ENCODE measurements around the gene KCNJ5. TPM values are rescaled to one million over a fixed set of nuclear protein-coding genes. Genes with fewer than 3 reads are reported as not detected.

Gene KCNJ5
- total RNA-seq, 2 experiments from 2014 or later: not detected

DNA sequence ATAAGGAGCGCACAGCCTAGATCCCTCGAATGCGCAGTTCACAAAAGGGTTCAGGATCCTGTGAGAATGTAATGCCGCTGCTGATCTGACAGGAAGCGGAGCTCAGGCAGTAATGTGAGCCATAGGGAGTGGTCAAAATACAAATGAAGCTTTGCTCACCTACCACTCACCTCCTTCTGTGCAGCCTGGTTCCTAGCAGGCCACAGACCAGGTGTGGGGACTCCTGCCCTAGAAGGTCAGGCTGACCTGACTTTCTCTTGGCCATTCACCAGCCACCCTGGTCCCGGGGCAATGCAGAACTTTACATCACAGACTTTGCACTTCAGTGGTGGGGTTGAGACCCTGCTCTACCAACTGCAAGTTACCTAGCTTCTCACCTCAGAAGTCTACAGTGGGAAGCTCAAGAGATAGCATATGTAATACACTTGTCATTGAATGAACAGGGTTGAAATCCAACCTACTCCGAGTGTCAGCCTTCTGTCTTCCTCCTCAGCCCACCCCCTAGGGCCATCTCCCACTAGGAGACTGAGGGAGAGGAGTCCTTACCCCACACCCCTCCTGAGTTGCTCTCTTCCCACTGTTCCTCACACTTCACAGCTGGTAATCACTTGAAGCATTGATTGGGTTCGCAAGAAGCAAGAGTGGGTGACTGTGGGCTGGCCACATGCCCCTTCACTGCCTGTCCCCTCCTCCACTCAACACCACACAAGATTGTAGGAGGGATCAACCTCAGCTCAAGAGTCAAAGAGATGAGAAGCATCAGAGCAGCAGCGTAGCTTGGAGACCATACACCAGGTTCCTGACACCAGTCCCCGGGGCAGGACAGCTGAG lies 22.1 kb upstream of the KCNJ5 start:
- peak; percentile 61 for DNase-seq
- intact Hi-C loops (cut with micrococcal nuclease): loop anchor here (10.0 kb wide), 1 partner anchor 834 kb away; no protein-coding TSS in a partner anchor
- Mint-ChIP-seq H3K4me1 (ENCODE audit: low read depth) (no peaks in the 10 kb centered on the region), H3K27me3 (peaks cover 2% of the 10 kb centered on the region), H3K4me3 (no peak overlapping the region), H3K9me3 (no peaks in the 10 kb centered on the region), H3K36me3 (ENCODE audit: low read depth) (no peaks in the 10 kb centered on the region), H3K27ac (no peak overlapping the region)
- CTCF ChIA-PET: interaction anchor here (0.7 to 1.4 kb wide), 5 partner anchors 16 to 830 kb away, joined by 3 to 8 read pairs (median 5); no protein-coding TSS in a partner anchor
- peak; percentile 68 for ATAC-seq
- TF ChIP-seq, protein P1, sequence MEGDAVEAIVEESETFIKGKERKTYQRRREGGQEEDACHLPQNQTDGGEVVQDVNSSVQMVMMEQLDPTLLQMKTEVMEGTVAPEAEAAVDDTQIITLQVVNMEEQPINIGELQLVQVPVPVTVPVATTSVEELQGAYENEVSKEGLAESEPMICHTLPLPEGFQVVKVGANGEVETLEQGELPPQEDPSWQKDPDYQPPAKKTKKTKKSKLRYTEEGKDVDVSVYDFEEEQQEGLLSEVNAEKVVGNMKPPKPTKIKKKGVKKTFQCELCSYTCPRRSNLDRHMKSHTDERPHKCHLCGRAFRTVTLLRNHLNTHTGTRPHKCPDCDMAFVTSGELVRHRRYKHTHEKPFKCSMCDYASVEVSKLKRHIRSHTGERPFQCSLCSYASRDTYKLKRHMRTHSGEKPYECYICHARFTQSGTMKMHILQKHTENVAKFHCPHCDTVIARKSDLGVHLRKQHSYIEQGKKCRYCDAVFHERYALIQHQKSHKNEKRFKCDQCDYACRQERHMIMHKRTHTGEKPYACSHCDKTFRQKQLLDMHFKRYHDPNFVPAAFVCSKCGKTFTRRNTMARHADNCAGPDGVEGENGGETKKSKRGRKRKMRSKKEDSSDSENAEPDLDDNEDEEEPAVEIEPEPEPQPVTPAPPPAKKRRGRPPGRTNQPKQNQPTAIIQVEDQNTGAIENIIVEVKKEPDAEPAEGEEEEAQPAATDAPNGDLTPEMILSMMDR (IDR thresholded peaks at IDR 0.05): no peak
- POLR2A ChIA-PET: interaction anchor here (1.1 kb wide), 1 partner anchor 37 kb away, joined by 3 read pairs; no protein-coding TSS in a partner anchor

DNA sequence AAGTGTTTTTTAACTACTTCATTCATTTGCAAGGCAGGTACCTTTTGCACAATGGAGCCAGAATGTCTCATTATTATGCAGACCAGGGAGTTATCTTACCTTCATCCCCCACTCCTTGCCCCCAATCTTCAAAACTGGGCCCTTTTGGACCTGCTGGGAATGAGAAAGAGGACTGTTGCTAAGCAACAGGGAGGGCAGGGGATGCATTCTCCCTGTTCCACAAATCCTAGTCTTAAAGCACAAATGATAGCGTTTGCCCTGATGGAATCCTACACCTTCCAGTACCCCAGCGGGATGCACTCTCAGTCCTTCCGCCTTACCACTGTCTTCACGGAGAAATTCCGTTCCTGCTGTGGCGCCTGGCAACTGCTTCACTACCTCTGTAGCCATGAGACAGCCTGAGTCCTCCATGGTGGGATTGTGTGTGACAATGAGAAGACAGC lies 20.0 kb upstream of the KCNJ5 start:
- TF ChIP-seq, protein P1 (IDR thresholded peaks at IDR 0.05): no peak
- H3K27me3 Mint-ChIP-seq: peaks cover 2% of the 10 kb centered on the region
- intact Hi-C loops (cut with micrococcal nuclease): no loop called here
- no peak overlapping the region for H3K4me3 Mint-ChIP-seq
- ChIA-PET CTCF (no interaction called here), POLR2A (no interaction called here)
- no peak for ATAC-seq
- no peaks in the 10 kb centered on the region for H3K9me3 Mint-ChIP-seq
- no peaks in the 10 kb centered on the region for H3K4me1 Mint-ChIP-seq (ENCODE audit: low read depth)
- no peak overlapping the region for H3K27ac Mint-ChIP-seq
- DNase-seq: no peak
- no peaks in the 10 kb centered on the region for H3K36me3 Mint-ChIP-seq (ENCODE audit: low read depth)

DNA sequence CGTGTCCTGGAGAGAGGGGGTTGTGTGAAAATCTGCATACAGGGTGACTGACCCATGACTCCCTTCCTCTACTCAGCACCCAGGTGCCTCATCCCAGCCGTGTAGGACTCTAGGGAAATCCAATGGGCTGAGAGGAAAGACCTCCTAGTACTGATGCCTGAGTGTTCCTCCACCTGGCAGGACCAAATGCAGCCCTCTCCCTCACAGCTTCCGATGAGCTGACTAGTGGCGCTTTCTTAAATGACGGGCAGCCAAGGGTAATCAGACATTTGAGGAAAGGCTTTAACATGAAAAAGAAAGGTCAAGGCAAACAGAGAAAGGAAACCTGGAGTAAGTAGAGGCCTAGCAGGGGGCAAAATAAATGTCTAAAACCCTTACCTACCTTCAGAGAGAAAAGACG lies 19.1 kb upstream of the KCNJ5 start:
- Mint-ChIP-seq H3K27ac (no peak overlapping the region), H3K36me3 (ENCODE audit: low read depth) (no peaks in the 10 kb centered on the region), H3K4me3 (no peak overlapping the region), H3K9me3 (no peaks in the 10 kb centered on the region), H3K27me3 (peaks cover 2% of the 10 kb centered on the region), H3K4me1 (ENCODE audit: low read depth) (no peaks in the 10 kb centered on the region)
- no peak for DNase-seq
- TF ChIP-seq, protein P1 (IDR thresholded peaks at IDR 0.05): no peak
- intact Hi-C loops (cut with micrococcal nuclease): no loop called here
- POLR2A ChIA-PET: interaction anchor here (0.6 kb wide), 1 partner anchor 18 kb away, joined by 3 read pairs; no protein-coding TSS in a partner anchor
- CTCF ChIA-PET: no interaction called here
- ATAC-seq: no peak

DNA sequence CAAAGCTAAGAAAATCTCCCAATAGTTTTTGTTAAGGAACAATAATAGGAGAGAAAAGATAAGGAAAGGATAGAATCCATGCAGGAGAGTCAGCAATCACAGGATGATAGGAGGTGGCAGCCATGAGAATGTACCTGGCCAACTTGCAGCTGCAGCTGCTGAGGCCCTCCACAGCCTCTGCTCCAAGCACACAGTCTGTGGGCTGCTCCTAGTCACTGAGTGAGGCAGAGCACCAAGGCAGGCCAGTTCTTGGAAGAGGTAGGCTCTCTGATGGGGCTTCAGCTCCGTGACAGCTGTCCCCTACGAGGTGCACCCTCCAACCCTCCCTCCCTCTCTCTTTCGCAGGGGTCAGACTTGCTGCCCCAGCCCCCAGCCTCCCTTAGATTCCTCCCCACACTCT lies 18.6 kb upstream of the KCNJ5 start:
- TF ChIP-seq, protein P1 (IDR thresholded peaks at IDR 0.05): no peak
- ChIA-PET CTCF (interaction anchor here (0.7 kb wide), 1 partner anchor 12 kb away, joined by 3 read pairs; no protein-coding TSS in a partner anchor), POLR2A (interaction anchor here (0.6 kb wide), 1 partner anchor 18 kb away, joined by 3 read pairs; no protein-coding TSS in a partner anchor)
- DNase-seq (no peak), ATAC-seq (no peak)
- H3K36me3 Mint-ChIP-seq (ENCODE audit: low read depth): no peaks in the 10 kb centered on the region
- intact Hi-C loops (cut with micrococcal nuclease): no loop called here
- no peaks in the 10 kb centered on the region for H3K9me3 Mint-ChIP-seq
- peaks cover 2% of the 10 kb centered on the region for H3K27me3 Mint-ChIP-seq
- H3K4me1 Mint-ChIP-seq (ENCODE audit: low read depth): no peaks in the 10 kb centered on the region
- H3K4me3 Mint-ChIP-seq: no peak overlapping the region
- no peak overlapping the region for H3K27ac Mint-ChIP-seq

DNA sequence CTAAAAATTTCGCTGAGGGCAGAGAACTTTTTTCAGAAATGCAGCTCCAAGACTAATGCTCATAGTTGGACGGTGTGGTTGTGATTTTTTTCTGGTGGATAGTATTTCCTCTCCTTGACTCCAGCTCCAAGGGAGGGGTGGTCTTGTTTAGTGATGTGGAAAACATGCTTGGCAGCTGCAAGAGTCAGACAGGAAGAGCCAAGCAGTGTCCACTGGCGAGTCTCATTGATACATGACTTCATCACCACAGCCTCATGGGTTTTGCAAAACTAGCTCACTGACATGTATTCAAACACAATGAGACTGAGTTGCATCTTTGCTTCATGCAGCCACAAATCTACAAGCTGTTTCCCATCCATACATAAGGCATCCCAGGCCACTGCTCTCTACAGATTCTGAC lies 16.7 kb upstream of the KCNJ5 start:
- Mint-ChIP-seq H3K27ac (no peak overlapping the region), H3K36me3 (ENCODE audit: low read depth) (no peaks in the 10 kb centered on the region), H3K4me3 (no peak overlapping the region), H3K27me3 (peaks cover 3% of the 10 kb centered on the region), H3K4me1 (ENCODE audit: low read depth) (no peaks in the 10 kb centered on the region), H3K9me3 (no peaks in the 10 kb centered on the region)
- TF ChIP-seq, protein P1 (IDR thresholded peaks at IDR 0.05): no peak
- ATAC-seq: no peak
- ChIA-PET POLR2A (no interaction called here), CTCF (interaction anchor here (1.3 to 2.5 kb wide), 3 partner anchors 11 to 82 kb away, joined by 3 to 31 read pairs (median 5); no protein-coding TSS in a partner anchor)
- no peak for DNase-seq
- intact Hi-C loops (cut with micrococcal nuclease): no loop called here

All from activated CD8-positive, alpha-beta T cell treated with anti-CD3 and anti-CD28 coated beads for 36 hours (primary cell).